CD4-positive, alpha-beta T cell (primary cell): ENCODE results near the gene TRDMT1. TPM values are rescaled to one million over a fixed set of nuclear protein-coding genes. Genes with fewer than 3 reads are reported as not detected.

Source experiments
- ATAC-seq: fragments of 200-7000 bp; cut with Tn5 transposase; one replicate; pipeline ENCODE4 v1.10.0; 2022; ENCODE audit warnings: mild to moderate bottlenecking; ENCODE audit not compliant: poor library complexity
- CTCF ChIA-PET: fragments of 350-600 bp; sonication (Branson Sonifier 250); formaldehyde crosslinking; loops from one replicate; lab custom pipeline; 2021; ENCODE audit warnings: antibody characterized with exemption, inconsistent platforms; lab: Charles Lee
- POLR2A ChIA-PET: fragments of 350-600 bp; sonication (Branson Sonifier 250); formaldehyde crosslinking; loops from one replicate; lab custom pipeline; 2021; ENCODE audit warnings: antibody characterized with exemption, inconsistent platforms; lab: Charles Lee
- DNase-seq, 14 experiments: peaks; one replicate each; pipeline ENCODE4 v3.0.0-alpha.2; 2013 to 2020; ENCODE audit warnings: mixed read lengths in 2 of 14
- H3K27ac ChIP-seq, 2 donors: one replicate each; pipeline versions ENCODE4 v1.5.1 to v1.7.0; 2013; ENCODE audit warnings: low read length in 2 of 2, low read depth in 1 of 2, mild to moderate bottlenecking in 1 of 2
- H3K27me3 ChIP-seq, 2 experiments: 1 replicate in 1 of 2; 2 replicates in 1 of 2; pipeline versions ENCODE4 v1.6.1 to v1.7.0; 2013; ENCODE audit warnings: low read length in 2 of 2, control low read depth in 1 of 2, mild to moderate bottlenecking in 1 of 2, moderate library complexity in 1 of 2; ENCODE audit not compliant: insufficient read depth in 2 of 2, control insufficient read depth in 1 of 2
- H3K36me3 ChIP-seq: one replicate; pipeline ENCODE4 v1.6.1; 2013; ENCODE audit warnings: low read length, control low read depth; ENCODE audit not compliant: insufficient read depth
- H3K4me1 ChIP-seq: one replicate; pipeline ENCODE4 v1.6.1; 2013; ENCODE audit warnings: low read length, control low read depth; ENCODE audit not compliant: insufficient read depth
- H3K4me3 ChIP-seq: one replicate; pipeline ENCODE4 v1.5.1; 2013; ENCODE audit warnings: mild to moderate bottlenecking, low read length, moderate library complexity
- H3K9me3 ChIP-seq, 2 experiments: 1 replicate in 1 of 2; 2 replicates in 1 of 2; pipeline versions ENCODE4 v1.6.1 to v1.7.0; 2013; ENCODE audit warnings: low read length in 2 of 2, mild to moderate bottlenecking in 2 of 2, control low read depth in 1 of 2, moderate library complexity in 1 of 2; ENCODE audit not compliant: control insufficient read depth in 1 of 2, insufficient read depth in 1 of 2
- H3K27ac Mint-ChIP-seq: one replicate; pipeline ENCODE4 v1.8.0; 2020; ENCODE audit warnings: mixed read lengths
- H3K27me3 Mint-ChIP-seq: one replicate; pipeline ENCODE4 v1.8.0; 2021; ENCODE audit warnings: mixed read lengths
- H3K36me3 Mint-ChIP-seq: one replicate; pipeline ENCODE4 v1.8.0; 2021; ENCODE audit warnings: low read depth, mixed read lengths
- H3K4me1 Mint-ChIP-seq: one replicate; pipeline ENCODE4 v1.8.0; 2021; ENCODE audit warnings: low read depth, mixed read lengths
- H3K4me3 Mint-ChIP-seq: one replicate; pipeline ENCODE4 v1.8.0; 2020; ENCODE audit warnings: mild to moderate bottlenecking, mixed read lengths
- H3K9me3 Mint-ChIP-seq: one replicate; pipeline ENCODE4 v1.8.0; 2020; ENCODE audit warnings: mixed read lengths
- intact Hi-C, 2 experiments: fragments of 100-400 bp; cut with DNase I in 1 of 2; cut with micrococcal nuclease in 1 of 2; formaldehyde crosslinking; loops; one replicate each; pipeline versions ENCODE4 v1.15.1 to v1.9.0; 2023 to 2025; cut with DNase I, micrococcal nuclease
- total RNA-seq, 174 experiments: library from RNA in 2 of 174; stranded (reverse) in 2 of 174; gene quantifications; one replicate each; pipeline ENCODE4 v1.2.3 and lab custom pipeline; 2021 to 2026
- TF ChIP-seq, protein P1 (sequence below): fragments of 200-600 bp; IDR thresholded peaks from one replicate; pipeline ENCODE4 v1.8.0; 2022; ENCODE audit warnings: antibody characterized with exemption, mild to moderate bottlenecking

Gene TRDMT1
- total RNA-seq, 2 experiments from 2014 or later: 20.3 to 21.3 TPM

- DNase-seq: no peak
- peaks cover 6% of the 10 kb centered on the region for H3K36me3 ChIP-seq
- H3K4me3 Mint-ChIP-seq: no peak overlapping the region
- H3K4me1 Mint-ChIP-seq: no peaks in the 10 kb centered on the region
- ATAC-seq: no peak
- no peak overlapping the region for H3K4me3 ChIP-seq
- H3K27me3 Mint-ChIP-seq: no peaks in the 10 kb centered on the region
- intact Hi-C loops: no loop called here
- no peak overlapping the region for H3K27ac ChIP-seq
- POLR2A ChIA-PET: no interaction called here
- H3K27me3 ChIP-seq: no peaks in the 10 kb centered on the region
- peaks cover 39% of the 10 kb centered on the region for H3K36me3 Mint-ChIP-seq
- no peaks in the 10 kb centered on the region for H3K4me1 ChIP-seq
- H3K9me3 ChIP-seq: no peaks in the 10 kb centered on the region
- TF ChIP-seq, protein P1, sequence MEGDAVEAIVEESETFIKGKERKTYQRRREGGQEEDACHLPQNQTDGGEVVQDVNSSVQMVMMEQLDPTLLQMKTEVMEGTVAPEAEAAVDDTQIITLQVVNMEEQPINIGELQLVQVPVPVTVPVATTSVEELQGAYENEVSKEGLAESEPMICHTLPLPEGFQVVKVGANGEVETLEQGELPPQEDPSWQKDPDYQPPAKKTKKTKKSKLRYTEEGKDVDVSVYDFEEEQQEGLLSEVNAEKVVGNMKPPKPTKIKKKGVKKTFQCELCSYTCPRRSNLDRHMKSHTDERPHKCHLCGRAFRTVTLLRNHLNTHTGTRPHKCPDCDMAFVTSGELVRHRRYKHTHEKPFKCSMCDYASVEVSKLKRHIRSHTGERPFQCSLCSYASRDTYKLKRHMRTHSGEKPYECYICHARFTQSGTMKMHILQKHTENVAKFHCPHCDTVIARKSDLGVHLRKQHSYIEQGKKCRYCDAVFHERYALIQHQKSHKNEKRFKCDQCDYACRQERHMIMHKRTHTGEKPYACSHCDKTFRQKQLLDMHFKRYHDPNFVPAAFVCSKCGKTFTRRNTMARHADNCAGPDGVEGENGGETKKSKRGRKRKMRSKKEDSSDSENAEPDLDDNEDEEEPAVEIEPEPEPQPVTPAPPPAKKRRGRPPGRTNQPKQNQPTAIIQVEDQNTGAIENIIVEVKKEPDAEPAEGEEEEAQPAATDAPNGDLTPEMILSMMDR: no peak
- no peak overlapping the region for H3K27ac Mint-ChIP-seq
- CTCF ChIA-PET: no interaction called here
- H3K9me3 Mint-ChIP-seq: peaks cover 3% of the 10 kb centered on the region
These were observed 99.6 kb downstream of the TRDMT1 start for GRCh38 chr10:17101910-17102266.

DNA sequence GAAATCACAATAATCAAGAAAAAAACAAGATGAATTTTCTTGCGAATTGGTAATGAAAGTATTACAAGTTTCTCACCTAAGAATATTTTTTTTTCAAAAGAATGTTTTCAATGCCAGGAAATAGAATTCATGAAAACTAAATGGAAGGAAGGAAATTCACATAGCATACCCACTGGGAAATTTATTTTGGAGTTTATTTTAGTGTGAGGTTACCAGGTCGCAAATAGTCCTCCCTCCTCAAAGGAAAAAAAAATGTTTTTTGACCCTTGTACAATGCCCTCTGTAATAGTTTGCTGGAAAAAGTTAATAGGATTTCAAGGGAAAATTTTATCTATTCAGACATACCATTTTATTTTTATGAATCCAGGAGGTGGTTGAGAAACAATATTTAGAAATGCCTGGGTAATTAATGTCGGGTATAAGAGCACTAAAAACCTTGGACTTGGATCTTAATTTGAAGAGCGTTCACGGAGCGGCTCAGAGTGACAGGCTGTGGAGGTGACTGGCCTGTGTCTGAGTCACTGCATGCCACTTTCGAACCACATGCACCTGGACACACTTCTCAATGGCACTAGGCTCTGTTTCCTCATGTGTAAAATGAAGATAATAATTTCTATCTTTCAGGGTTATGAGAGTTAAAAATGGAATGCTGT is 100.1 kb downstream of the TRDMT1 start:
- ChIA-PET CTCF (no interaction called here), POLR2A (no interaction called here)
- Histone ChIP-seq H3K4me1 (no peaks in the 10 kb centered on the region), H3K27ac (no peak overlapping the region), H3K9me3 (no peaks in the 10 kb centered on the region), H3K36me3 (peaks cover 6% of the 10 kb centered on the region), H3K4me3 (no peak overlapping the region), H3K27me3 (no peaks in the 10 kb centered on the region)
- peaks cover 38% of the 10 kb centered on the region for H3K36me3 Mint-ChIP-seq
- peaks cover 4% of the 10 kb centered on the region for H3K9me3 Mint-ChIP-seq
- DNase-seq: no peak
- intact Hi-C loops: no loop called here
- no peak overlapping the region for H3K27ac Mint-ChIP-seq
- no peak overlapping the region for H3K4me3 Mint-ChIP-seq
- no peak for ATAC-seq
- no peaks in the 10 kb centered on the region for H3K4me1 Mint-ChIP-seq
- TF ChIP-seq, protein P1: no peak
- no peaks in the 10 kb centered on the region for H3K27me3 Mint-ChIP-seq

- ChIA-PET POLR2A (no interaction called here), CTCF (no interaction called here)
- no peak overlapping the region for H3K4me3 Mint-ChIP-seq
- H3K4me1 ChIP-seq: no peaks in the 10 kb centered on the region
- DNase-seq (no peak), ATAC-seq (no peak)
- H3K4me1 Mint-ChIP-seq: no peaks in the 10 kb centered on the region
- TF ChIP-seq, protein P1: no peak
- no peaks in the 10 kb centered on the region for H3K9me3 ChIP-seq
- peaks cover 6% of the 10 kb centered on the region for H3K36me3 ChIP-seq
- H3K27ac Mint-ChIP-seq: peak overlapping the region; percentile 40
- H3K4me3 ChIP-seq: no peak overlapping the region
- H3K9me3 Mint-ChIP-seq: peaks cover 4% of the 10 kb centered on the region
- intact Hi-C loops: no loop called here
- no peaks in the 10 kb centered on the region for H3K27me3 ChIP-seq
- no peaks in the 10 kb centered on the region for H3K27me3 Mint-ChIP-seq
- no peak overlapping the region for H3K27ac ChIP-seq
- H3K36me3 Mint-ChIP-seq: peaks cover 44% of the 10 kb centered on the region
These were observed 100.9 kb downstream of the TRDMT1 start for GRCh38 chr10:17100586-17100985.
